PFSK-1 (cell line): ENCODE results near the gene CLDN34.

Experiments
- FOXP2 ChIP-seq: optimal IDR thresholded peaks from 2 replicates; pipeline ENCODE3; 2011; ENCODE audit warnings: borderline replicate concordance, control low read depth, inconsistent platforms; ENCODE audit not compliant: insufficient read depth; ENCODE audit errors: extremely low read length, extremely low read depth
- POLR2AphosphoS5 ChIP-seq: IDR thresholded peaks from 2 replicates; pipeline ENCODE4 v1.6.1; 2012; ENCODE audit warnings: low read depth, mild to moderate bottlenecking, control low read depth, low read length, moderate library complexity
- SIN3A ChIP-seq: IDR thresholded peaks from 2 replicates; pipeline ENCODE4 v1.6.1; 2012; ENCODE audit warnings: mild to moderate bottlenecking, low read length, moderate library complexity, borderline replicate concordance; ENCODE audit not compliant: insufficient read depth
- TAF1 ChIP-seq: IDR thresholded peaks from 2 replicates; pipeline ENCODE4 v1.6.1; 2012; ENCODE audit warnings: low read length, control low read depth, borderline replicate concordance; ENCODE audit not compliant: insufficient read depth
- TF ChIP-seq, protein P1 (sequence below), 2 experiments: IDR thresholded peaks; 2 replicates each; pipeline versions ENCODE4 v1.6.1 to v1.8.0; 2011 to 2012; ENCODE audit warnings: low read depth in 2 of 2, low read length in 2 of 2, control low read depth in 1 of 2, inconsistent platforms in 1 of 2, mild to moderate bottlenecking in 1 of 2, moderate library complexity in 1 of 2; ENCODE audit not compliant: insufficient read depth in 1 of 2

CLDN34 gene

DNA sequence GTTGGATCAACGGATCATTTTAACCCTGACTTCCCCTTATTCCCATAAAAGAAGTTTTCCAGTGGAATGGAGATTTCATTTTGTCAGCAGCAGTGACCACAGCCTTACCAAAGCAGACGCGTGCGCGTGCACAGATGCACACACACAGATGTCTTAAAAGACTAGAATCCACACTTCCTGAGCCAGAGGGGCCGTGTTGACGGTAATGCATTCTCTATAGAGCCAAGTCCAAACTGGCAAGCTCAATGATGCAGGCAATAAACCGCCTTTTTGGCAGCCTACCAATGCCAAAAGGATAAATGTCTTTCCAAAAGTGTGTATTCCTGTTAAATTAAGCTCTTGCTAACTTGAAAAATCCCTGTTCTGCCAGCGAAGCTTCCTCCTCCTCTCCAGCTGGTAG, 18.8 kb upstream of the CLDN34 start:
- TF ChIP-seq POLR2AphosphoS5 (no peak), SIN3A (no peak), FOXP2 (no peak), TAF1 (no peak)
- TF ChIP-seq, protein P1, sequence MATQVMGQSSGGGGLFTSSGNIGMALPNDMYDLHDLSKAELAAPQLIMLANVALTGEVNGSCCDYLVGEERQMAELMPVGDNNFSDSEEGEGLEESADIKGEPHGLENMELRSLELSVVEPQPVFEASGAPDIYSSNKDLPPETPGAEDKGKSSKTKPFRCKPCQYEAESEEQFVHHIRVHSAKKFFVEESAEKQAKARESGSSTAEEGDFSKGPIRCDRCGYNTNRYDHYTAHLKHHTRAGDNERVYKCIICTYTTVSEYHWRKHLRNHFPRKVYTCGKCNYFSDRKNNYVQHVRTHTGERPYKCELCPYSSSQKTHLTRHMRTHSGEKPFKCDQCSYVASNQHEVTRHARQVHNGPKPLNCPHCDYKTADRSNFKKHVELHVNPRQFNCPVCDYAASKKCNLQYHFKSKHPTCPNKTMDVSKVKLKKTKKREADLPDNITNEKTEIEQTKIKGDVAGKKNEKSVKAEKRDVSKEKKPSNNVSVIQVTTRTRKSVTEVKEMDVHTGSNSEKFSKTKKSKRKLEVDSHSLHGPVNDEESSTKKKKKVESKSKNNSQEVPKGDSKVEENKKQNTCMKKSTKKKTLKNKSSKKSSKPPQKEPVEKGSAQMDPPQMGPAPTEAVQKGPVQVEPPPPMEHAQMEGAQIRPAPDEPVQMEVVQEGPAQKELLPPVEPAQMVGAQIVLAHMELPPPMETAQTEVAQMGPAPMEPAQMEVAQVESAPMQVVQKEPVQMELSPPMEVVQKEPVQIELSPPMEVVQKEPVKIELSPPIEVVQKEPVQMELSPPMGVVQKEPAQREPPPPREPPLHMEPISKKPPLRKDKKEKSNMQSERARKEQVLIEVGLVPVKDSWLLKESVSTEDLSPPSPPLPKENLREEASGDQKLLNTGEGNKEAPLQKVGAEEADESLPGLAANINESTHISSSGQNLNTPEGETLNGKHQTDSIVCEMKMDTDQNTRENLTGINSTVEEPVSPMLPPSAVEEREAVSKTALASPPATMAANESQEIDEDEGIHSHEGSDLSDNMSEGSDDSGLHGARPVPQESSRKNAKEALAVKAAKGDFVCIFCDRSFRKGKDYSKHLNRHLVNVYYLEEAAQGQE (IDR thresholded peaks at IDR 0.05; ENCODE audit: insufficient read depth in 1 of 2, low read depth in 2 of 2, low read length in 2 of 2) = no peak

DNA sequence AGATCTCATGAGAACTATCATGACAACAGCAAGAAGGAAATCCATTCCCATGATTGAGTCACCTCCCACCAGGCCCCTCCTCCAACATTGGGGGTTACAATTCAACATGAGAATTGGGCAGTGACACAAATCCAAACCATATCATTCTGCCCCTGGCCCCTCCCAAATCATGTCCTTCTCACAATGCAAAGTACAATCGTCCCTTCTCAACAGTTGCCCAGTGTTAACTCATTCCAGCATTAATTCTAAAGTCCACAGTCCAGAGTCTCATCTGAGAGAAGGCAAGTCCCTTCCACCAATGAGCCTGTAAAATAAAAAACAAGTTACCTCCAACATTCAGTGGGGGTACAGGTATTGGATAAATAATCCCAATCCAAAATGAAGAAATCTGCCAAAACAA, 14.9 kb upstream of the CLDN34 start:
- TF ChIP-seq TAF1 (no peak), FOXP2 (no peak), POLR2AphosphoS5 (no peak), SIN3A (no peak)
- TF ChIP-seq, protein P1 (IDR thresholded peaks at IDR 0.05; ENCODE audit: insufficient read depth in 1 of 2, low read depth in 2 of 2, low read length in 2 of 2) = no peak

DNA sequence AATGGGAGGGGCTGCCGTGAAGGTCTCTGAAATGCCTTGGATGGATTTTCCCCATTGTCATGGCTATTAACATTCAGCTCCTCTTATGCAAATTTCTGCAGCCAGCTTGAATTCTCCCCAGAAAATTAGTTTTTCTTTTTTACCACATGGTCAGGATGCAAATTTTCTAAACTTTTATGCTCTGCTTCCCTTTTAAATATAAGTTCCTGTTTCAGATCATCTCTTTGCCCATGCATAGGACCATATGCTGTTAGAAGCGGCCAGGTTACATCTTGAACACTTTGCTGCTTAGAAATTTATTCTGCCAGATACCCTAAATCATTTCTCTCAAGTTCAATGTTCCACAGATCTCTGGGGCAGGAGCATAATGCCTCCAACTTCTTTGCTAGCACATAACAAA, 13.8 kb upstream of the CLDN34 start:
- TF ChIP-seq FOXP2 = no peak
- no peak for TF ChIP-seq TAF1
- no peak for TF ChIP-seq SIN3A
- TF ChIP-seq, protein P1 (IDR thresholded peaks at IDR 0.05; ENCODE audit: insufficient read depth in 1 of 2, low read depth in 2 of 2, low read length in 2 of 2) = no peak
- TF ChIP-seq POLR2AphosphoS5 = no peak

DNA sequence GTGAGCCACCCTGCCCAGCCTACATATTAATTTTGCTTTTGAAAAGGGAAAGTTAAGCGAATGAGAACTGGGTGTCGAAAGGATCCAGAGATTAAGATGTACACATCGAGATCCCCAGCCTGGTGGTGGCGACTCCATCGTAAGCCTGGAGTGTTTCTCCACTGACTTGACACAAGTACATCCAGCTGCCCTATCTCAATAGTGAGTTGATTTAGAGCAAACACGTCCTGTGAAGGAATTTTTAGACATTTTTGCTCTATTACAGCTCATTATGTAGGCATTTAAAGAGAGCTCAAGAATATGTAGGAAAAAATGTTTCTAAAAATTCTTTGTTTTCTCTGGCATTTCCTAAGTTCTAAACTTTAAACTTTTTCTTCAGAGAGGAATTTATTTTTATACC, 11.7 kb upstream of the CLDN34 start:
- TF ChIP-seq TAF1 (no peak), POLR2AphosphoS5 (no peak), SIN3A (no peak), FOXP2 (no peak)
- TF ChIP-seq, protein P1 (IDR thresholded peaks at IDR 0.05; ENCODE audit: insufficient read depth in 1 of 2, low read depth in 2 of 2, low read length in 2 of 2) = no peak

DNA sequence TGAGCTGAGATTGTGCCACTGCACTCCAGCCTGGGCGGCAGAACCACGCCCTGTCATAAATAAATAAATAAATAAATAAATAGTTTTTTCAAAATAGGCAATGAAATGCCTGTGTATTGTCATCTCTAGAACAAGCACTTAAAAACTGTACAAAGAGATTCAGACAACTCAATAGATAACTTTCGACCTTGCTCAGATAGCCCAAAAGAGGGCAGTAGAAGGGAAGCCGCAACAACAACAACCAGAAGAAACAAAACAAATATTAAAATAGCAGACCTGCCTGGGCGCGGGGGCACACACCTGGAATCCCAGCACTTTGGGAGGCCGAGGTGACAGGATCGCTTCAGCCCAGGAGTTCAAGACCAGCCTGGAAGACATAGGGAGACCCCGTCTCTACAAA, 9.4 kb upstream of the CLDN34 start:
- no peak for TF ChIP-seq POLR2AphosphoS5
- TF ChIP-seq SIN3A = no peak
- no peak for TF ChIP-seq FOXP2
- TF ChIP-seq, protein P1 (IDR thresholded peaks at IDR 0.05; ENCODE audit: insufficient read depth in 1 of 2, low read depth in 2 of 2, low read length in 2 of 2) = no peak
- no peak for TF ChIP-seq TAF1
